Stimulated activated CD4-positive, alpha-beta T cell treated with anti-CD3 and anti-CD28 coated beads, Interleukin-4, amount 100 ng/mL, for 48 hours (primary cell): ENCODE results near the gene KLK6.

Source experiments
- DNase-seq, 2 donors: peaks; one replicate each; pipeline ENCODE4 v3.0.0-alpha.2; 2020; ENCODE audit warnings: low read depth in 2 of 2

Gene KLK6

DNA sequence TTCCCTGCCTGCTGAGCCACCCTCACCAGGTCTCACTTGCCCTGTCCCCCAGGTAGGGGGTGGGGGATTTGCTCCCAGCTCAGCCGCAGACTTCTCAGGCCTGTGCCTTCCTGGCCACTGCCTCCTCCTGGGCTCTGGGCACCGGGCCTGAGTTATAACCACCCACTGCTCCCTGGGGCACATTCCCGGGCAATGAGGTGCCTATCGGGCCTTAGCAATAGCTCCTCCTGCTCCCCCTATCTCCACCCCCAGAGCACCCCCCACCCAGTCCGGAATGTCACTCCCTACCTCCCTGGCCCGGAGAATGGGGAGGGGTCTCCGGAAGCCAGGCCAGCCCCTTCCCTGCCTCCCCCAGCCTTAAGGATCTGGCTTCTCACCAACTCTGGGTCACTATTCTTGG lies 16.5 kb downstream of the KLK6 start, which contains the start of gene KLK5:
KLK5 (minus strand) TSS at position 129 of the 400 bp plus-strand sequence. CDS start 381 bp downstream, outside the sequence.
- DNase-seq: no peak

DNA sequence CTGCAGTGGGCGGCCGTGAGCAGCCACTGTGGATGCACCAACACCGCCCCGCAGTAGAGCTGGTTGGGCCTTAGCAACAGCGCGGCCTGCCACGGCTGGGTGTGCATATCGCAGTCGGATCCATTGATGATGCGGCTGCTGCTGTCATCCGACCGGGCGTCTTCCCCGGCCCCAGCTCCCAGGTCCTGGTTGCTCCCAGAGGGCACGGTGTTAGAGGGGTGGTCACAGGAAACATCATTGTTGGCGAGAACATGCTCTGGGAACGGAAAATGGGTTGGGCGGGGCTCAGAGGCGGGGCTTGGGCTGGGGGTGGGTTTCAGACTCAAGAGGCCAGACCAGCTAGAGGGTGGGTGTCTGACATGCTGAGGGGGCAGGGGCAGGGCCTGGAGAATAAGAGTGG lies 19.5 kb downstream of the KLK6 start:
- DNase-seq: no peak

DNA sequence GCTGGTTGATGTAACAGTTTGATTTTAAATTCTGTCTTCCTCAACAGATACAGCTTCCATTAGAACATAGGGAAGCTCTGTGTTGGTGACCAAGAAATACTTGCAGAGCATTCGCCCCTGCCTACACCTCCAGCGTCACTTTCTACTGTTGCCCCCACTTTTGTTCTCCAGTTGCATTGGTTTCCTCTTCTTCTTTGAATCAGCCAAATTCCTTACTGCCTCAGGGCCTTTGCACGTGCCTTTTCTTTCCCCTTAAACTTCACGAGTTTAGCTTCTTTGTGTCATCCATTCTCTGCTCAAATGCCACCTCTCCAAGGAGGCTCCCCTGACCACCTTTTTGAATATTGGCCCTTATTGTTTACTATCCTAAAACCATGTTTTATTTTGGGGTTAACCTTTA lies 22.3 kb downstream of the KLK6 start:
- no peak for DNase-seq

DNA sequence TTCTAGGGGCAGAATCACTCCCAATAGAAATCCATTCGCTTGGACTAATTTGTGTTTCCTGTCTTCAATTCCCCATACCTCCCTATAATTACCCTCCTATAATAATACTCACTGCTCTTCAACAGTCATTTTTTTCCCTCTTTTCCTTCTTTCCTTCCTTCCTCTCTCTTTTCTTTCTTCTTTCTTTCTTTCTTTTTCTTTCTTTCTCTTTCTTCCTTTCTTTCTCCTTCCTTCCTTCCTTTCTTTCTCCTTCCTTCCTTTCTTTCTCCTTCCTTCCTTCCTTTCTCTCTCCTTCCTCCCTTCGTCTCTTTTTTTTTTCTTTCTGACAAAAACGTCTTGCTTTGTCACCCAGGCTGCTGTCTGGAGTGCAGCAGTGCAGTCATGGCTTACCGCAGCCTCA lies 24.6 kb downstream of the KLK6 start:
- DNase-seq: no peak

DNA sequence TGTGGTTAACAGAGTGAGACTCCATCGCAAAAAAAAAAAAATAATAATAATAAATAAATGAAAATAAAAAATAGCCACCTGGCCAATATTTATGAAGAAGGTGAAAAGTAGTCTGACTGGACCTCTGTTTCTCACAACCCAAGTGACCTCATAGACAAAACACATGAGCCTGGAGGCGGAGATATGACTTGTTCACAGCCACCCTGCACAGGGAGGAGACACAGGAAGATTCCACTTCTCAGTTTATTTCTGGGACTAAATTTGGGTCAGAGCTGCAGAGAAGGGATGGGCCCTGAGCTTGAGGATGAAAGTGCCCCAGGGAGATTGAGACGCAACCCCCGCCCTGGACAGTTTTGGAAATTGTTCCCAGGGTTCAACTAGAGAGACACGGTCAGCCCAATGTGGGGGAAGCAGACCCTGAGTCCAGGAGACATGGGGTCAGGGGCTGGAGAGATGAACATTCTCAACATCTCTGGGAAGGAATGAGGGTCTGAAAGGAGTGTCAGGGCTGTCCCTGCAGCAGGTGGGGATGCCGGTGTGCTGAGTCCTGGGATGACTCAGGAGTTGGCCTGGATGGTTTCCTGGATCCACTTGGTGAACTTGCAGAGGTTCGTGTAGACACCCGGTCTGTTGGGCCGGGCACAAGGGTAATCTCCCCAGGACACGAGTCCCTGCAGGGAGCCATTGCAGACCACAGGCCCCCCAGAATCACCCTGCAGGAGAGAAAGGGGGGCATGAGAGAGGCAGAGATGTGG lies 26.1 kb downstream of the KLK6 start:
- no peak for DNase-seq

DNA sequence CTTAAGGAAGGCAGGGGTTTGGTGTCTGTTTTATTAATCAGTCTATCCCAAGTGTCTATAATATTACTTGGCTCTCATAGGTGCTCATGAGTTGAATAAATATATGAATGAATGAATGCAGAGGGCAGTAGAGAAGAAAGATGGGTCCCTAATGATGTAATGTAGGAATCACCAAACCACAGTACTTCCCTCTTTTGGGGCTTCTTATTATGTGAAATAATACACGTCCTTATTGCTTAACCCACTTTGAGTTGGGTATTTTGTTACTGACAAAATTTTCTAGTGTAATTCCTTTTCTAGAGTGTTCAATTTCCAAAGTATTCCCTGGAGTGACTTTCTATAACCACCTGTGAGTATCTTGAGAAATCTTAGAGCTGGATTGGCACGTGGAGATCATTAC lies 29.8 kb downstream of the KLK6 start:
- no peak for DNase-seq

DNA sequence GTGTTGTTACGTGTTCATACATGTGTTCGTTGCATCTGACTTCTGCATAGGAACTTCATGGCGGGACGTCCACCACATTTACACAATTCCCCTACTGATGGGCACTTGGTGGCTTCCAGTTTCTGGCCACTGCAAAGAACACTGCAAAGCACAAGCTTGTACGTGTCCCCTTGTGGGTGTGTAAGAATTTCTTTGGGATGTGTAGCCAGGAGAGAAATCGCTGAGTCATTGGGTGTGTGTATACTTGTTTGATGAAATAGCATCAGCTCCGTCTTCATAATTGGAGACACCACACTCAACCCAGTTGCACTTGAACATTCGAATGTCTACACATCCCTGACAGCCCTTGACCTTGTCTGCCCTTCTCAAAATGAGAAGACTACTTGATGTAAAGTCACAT lies 35.8 kb downstream of the KLK6 start:
- no peak for DNase-seq

DNA sequence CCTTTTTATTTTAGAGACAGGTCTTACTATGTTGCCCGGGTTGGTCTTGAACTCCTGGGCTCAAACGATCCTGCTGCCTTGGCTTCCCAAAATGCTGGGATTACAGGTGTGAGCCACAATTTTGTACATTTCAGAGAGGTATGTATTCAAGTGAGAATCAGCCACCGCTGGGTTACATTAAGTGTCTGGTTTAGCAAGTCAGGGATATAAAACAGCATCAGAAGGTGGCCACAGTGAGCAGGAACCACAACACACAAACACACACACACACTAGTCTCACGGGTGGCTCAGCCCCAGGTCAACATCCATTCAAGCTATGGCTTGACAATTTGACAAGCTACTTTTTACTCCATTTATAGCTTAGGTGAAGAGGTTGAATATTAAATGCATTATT lies 36.7 kb downstream of the KLK6 start:
- DNase-seq: no peak

DNA sequence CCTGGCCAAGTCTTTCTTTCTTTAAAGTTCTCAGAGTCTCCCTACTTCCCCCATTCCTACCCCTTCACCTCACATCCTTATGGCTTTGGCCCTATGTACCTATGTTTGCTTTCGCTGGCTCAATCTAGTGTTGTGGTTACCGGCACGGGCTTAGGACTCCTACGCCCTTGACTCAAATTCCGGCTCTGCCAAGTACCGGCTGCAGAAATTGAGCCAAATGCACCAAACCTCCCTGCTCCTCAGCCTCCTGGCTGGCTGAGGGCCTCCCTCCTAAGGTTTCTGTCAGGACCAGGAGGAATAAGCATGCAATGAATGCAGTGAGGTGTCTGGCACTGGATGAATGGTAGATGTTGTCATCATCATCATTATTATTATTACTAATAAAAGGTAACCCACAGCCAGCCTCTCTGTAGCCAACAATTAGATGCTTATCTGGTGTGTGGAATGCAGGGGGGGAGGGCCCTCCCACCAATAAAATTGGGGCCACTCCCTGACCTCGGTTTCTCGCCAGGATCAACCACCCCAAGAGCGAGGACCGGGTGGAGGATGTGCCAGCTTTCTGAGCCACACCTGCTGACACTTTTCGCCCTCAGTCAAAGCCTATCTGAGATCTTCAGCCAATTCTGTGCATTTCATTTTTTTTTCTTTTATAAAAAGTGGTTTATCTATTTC lies 37.2 kb downstream of the KLK6 start:
- DNase-seq: no peak

DNA sequence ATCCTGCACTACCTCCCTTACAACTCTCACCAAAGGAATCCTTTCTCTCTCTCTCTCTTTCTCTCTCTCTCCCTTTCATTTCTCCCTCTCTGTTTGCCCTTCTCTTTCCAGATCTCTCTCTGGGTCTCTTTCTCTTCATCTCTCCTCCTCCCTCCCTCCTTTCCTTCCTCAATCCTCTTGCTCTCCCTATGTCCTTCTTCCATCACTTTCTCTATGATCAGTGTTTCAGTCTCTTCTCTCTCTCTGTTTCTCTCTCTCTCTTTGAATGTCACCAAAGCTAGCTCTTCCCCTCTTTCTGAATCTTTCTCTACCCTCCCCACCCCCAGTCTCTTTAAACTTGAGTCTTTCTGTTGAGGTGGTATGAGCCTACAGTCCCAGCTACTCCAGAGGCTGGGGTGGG lies 38.4 kb downstream of the KLK6 start:
- no peak for DNase-seq

DNA sequence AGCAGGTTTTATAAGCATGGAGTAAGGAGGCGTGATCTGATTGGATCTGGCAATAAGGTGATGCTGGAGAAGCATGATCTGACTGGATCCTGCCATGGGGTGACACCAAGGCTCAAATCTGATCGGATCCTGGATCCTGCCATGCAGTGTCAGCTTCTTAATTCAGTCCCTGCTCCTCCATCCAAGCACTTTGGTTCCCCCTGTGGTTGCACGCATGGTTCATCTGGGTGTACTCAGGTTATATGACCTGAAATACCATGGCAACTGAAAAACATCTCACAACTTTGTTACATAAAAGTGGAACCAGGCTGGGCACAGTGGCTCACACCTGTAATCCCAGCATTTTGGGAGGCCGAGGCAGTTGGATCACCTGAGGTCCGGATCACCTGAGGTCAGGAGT lies 40.6 kb downstream of the KLK6 start:
- no peak for DNase-seq

DNA sequence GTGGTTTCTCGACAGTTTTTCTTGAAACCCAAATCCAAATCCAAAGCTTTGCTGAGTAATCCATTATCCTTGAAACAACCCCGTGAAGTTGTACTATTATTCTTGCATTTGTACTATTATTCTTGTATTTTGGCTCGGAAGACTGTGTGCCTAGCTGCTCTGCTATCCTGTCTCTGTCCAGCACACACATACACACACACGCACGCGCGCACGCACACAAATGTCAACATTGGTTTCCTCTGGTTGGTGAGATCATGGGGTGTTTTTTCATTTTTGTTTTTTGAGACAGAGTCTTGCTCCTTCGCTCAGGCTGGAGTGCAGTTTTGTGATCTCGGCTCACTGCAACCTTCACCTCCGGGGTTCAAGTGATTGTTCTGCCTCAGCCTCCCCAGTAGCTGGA lies 43.2 kb downstream of the KLK6 start:
- no peak for DNase-seq

DNA sequence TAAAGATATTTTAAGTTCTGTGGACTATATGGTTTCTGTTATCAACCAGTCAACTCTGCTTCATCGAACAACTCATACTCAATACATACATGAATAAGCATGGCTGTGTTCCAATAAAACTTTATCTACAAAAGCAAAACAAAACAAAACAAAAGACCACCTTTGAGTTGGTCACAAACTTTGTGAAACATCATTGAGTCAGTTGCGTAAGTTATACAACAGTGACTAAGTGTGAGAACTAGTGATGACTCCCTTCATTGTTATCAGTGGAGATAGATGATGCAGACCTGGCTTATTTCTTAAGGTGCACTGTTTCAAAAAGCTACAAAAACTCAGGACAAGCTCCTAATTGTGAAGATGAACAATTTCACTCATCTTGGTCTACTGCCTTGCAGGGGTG lies 43.7 kb downstream of the KLK6 start:
- DNase-seq: no peak

DNA sequence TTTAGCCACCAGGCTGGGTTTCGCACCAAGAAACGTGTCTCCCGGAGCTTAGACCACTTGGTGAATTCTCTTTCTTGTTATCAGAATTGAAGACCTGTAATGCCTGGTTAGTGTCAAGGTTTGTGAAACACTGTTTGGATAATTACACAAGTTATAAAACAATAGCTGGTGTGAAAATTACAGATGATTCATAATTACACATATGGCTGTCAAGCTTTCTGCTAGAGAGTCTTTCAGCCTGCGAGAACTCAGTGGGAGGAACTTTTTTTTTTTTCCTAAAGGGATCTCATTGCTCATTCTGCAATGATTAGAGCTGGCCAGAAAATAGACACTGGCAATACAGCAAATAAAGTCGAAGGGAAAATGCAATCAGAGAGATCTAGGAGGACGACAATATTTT lies 44.8 kb downstream of the KLK6 start:
- DNase-seq: no peak

DNA sequence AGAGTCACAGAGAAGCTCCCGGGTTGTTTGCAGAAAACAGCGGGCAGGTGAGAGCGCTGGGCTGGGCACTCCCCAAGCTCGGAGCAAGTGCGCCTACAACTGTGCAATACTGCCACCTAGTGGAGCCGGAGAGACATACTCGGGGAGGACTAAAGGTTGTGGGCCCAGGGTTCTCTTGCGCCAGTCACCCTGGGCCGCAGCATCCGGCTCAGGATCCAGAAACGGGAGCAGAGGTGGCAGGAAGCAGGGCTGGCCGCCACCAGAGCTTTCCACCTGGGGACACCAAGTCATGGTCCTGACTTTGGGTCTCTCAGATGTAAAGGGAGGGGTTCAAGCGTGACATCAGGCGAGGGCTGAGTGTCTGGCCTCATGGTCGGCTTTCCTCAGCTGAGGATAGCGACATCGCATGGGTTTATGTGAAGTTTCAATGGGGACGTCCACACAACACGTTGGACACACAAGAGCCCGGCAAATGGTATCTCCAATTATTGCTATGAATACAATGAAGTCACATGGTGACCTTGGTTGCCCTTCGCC lies 47.0 kb downstream of the KLK6 start:
- DNase-seq: peak; percentile 64 to 74

DNA sequence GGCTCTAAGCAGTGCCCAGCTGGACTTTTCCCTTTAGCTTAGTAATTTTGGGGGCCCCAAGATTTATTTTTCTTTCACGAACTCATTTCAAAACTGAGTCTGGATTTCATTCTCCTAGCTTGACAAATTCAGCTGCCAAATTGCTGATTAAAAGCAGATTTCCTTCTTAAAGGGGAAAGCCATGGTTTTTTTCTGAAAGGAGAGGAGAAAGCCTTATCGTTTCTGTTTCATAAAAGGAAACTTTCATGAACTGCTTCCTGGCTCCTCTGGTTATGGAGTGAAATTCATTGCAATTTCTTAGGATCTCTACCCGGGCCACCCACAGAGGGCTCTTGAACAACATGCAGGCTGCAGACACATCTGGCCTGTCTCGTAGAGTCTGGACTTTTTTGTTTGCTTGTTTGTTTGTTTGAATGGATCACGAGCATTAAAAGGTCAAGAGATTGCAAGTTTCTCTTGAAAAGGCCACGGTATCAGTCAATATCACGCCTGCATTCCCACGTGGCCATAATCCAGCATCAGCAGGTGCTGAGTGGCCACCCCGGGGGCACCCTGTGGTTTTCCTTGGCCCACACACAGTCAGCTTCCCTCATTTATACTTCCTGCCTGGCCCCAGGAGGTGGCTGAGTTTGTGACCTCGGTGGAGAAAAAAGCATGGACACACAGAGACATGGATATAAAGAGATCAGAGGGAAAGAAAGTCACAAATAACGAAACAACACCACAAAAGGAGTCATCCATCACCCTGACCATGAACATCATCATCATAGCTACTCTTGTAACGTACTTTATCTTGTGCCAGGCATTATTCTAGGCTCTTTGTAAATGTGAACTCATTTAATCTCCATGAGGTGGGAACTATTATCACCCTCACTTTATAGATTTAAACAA lies 47.7 kb downstream of the KLK6 start:
- DNase-seq: no peak

DNA sequence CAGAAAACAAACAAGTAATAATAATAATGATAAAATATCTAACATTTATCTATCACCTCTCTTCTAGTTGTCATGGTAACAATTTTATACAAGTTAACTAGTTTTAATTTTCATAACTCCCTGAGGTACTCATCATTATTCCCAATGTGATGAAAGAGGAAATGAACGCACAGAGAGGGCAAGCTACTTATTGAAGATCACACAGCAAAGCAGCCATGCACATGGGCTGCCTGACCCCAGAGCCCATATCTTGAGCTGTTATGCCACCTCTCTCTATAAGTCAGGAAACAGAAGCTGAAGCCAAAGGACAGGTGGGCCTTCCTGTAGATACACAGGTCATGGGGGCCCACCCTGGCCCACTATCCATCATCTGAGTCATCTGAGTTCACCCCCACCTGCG lies 53.3 kb downstream of the KLK6 start:
- DNase-seq: no peak

DNA sequence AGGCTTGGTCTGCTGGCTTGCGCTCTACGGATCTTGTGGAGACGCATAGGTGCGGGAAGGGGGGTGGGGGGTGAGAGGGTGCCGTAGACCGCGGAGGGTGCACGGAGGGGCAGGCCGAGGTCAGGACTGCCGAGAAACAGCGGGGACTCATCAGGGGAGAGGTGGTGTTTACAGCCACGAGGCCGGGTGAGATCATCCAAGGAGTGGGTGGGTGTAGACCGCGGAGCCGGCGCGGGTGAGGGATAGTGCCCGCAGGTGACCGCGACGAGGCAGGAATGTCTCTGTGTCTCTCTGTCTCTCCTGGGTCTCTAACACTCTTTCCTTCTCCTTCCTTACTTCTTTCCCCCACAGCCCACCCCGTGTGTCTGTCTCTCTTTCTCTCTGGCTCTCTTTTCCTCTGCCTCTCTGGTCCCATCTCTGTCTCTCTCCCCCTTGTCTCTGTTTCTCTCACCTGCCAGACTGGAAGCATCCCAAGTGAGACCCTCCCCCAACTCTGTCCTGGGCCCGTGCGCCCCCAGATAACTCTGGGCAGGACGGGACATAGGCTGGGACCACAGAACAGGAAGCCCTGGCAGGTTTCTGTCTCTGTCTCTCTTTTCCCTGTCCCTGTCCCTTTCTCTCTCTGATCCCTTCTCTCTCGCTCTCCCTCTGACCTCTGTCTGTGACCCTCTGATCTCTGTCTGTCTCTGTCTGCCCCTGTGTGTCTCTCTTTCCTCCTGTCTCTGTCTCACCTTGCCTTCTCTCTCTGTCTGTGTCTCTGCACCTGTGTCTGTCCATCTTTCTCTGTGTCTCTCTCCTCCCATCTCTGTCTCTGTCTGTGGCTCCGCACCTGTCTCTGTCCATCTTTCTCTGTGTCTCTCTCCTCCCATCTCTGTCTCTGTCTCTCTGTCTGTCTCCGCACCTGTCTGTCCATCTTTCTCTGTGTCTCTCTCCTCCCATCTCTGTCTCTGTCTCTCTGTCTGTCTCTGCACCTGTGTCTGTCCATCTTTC lies 56.4 kb downstream of the KLK6 start:
- DNase-seq: peak; percentile 11 to 29

DNA sequence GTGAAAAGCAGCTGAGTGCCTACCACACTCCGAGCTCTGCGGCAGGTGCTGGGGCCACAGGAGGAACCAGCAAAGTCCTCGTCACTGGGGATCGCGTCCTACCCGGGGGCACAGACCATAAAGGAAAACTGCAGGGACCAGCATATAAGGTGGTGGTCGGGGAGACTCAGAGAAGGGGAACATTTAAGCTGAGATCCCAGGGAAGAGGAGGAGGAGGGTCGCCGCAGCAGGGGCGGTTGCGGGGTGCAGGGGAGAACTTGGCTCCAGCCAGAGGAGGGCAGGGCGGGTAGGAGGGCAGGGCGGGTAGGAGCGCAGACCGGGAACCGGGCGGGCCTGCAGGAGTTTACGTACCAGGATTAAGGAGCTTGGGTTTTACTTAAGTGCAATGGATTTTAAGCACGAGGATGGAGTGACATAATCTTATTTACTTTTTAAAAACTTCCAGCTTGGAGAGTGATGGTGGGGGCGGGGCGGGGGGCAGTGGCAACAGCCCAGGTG lies 57.2 kb downstream of the KLK6 start:
- no peak for DNase-seq

DNA sequence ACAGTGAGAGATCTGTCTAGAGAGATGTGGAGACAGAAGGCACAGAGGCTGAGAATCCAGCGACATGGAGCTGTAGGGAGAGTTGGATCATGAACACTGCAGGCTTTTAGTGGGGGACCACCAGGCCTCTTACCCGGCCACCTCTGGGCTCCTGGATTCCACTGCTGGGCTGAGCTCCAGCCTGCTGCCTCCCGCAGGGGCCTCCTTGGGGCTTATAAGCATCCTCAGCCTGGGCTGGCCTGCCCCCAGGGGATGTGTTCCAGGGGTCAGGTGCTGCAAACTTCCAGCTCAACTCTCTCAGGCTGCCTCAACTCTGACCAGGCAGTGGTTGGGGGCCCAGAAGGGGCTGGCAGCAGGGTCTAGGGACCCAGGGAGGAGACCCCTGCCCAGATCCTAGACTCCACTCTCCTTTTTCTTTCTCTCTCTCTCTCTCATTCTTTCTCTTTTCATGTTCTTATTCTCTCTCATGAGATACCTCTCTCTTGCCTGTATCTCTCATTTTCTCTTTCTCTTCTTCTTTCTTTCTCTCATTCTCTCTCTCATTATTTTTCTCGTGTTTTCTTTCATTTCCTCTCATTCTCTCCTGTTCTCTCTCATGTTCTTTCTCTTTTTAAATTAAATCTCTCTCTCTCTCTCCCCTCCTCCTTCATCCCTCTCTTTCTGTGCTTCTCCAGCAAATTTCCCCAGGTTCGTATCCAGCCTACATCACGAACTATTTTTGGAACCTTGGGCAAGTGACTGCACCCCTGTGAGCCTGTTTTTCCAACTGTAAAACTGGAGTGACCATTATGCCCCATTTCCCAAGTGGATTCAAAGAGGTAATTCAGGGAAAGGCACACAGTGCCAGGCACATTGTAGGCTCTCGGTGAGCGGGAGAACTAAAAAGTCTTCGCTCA lies 57.9 kb downstream of the KLK6 start, which contains the start of gene KLK4:
KLK4 (minus strand) TSS at position 190 of the 896 bp plus-strand sequence. CDS start 657 bp downstream, outside the sequence.
- DNase-seq: no peak
